Activated CD4-positive, alpha-beta memory T cell treated with anti-CD3 and anti-CD28 coated beads for 36 hours (primary cell): ENCODE data around the gene CLCN1. TPM values are rescaled to one million over a fixed set of nuclear protein-coding genes. Genes with fewer than 3 reads are reported as not detected.
A peak's percentile ranks its signal among the peaks of the same experiment; 100 is the strongest.
"Not testable (repeated sequence)": the region's sequence is repeated elsewhere in the genome, so short reads cannot be mapped to it uniquely, and the experiment has no call there.

Experiments used
- CTCF ChIA-PET: fragments of 350-600 bp; sonication (Branson Sonifier 250); formaldehyde crosslinking; loops from one replicate; lab custom pipeline; 2021; ENCODE audit warnings: antibody characterized with exemption, inconsistent platforms; lab: Charles Lee
- POLR2A ChIA-PET: fragments of 350-600 bp; sonication (Branson Sonifier 250); formaldehyde crosslinking; loops from one replicate; lab custom pipeline; 2021; ENCODE audit warnings: antibody characterized with exemption; lab: Charles Lee
- DNase-seq: peaks from one replicate; pipeline ENCODE4 v3.0.0-alpha.2; 2020
- H3K27ac Mint-ChIP-seq: one replicate; pipeline ENCODE4 v1.8.0; 2021; ENCODE audit warnings: mixed read lengths
- H3K27me3 Mint-ChIP-seq: one replicate; pipeline ENCODE4 v1.8.0; 2021; ENCODE audit warnings: mixed read lengths
- H3K36me3 Mint-ChIP-seq: one replicate; pipeline ENCODE4 v1.8.0; 2021; ENCODE audit warnings: mixed read lengths
- H3K4me1 Mint-ChIP-seq: one replicate; pipeline ENCODE4 v1.8.0; 2021; ENCODE audit warnings: low read depth, mixed read lengths
- H3K4me3 Mint-ChIP-seq: one replicate; pipeline ENCODE4 v1.8.0; 2021; ENCODE audit warnings: mild to moderate bottlenecking, mixed read lengths
- H3K9me3 Mint-ChIP-seq: one replicate; pipeline ENCODE4 v1.8.0; 2021; ENCODE audit warnings: mixed read lengths
- intact Hi-C: fragments of 100-400 bp; cut with micrococcal nuclease; formaldehyde crosslinking; loops from one replicate; pipeline ENCODE4 v1.15.1; 2023
- total RNA-seq, 2 experiments: library from RNA; stranded (reverse); gene quantifications; one replicate each; pipeline ENCODE4 v1.2.3, GENCODE V29; 2021

Gene CLCN1
- total RNA-seq, 2 experiments from 2014 or later = 0.17 TPM; not detected in 1

DNA sequence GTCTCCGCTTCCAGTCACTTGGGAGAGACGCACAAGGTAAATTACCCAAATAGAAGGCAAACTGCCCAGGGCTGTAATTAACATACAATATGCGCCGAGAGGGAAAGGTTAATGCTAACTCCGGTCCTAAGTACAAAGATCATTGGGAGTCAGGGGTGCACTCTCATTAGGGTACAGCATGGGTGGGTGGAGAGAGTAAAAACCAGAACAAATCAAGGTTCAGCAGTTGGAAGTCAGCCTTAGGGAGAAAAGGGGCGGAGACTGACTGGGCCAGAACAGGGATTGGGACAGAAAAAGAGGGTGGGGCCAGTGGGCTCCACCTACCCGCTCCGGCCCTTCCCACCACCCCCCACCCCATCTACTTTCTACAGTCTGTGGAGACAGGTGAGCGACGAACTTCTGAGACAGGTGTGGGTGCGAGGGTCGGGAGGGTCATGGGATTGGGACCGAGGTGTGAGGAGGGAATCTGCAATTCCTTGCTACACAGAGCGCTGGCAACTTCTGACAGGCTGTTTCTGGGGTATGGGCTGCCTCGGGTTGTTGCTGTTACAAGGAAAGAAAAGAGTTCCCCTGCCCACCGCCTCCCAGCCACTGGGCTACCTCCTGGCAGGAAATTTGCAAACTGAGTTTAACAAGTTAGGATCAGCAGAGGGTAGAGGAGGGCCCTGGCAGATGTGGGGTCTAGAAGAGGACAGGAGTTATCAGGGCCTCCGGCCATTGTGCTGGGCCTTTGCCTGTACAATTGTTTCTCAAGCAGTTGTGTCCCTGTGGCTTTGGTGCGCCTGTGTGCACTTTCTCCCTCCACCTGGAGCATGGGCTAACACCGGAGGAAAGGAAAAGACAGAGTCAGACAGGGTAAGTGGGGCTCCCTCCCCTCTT is 31.1 kb upstream of the CLCN1 start, which contains the start of gene TMEM139:
Gene TMEM139, plus strand, starts transcription at position 368 of the 879 bp plus-strand sequence. CDS start 1,000 bp downstream, outside the sequence.
- peaks cover 41% of the 10 kb centered on the region for H3K4me1 Mint-ChIP-seq
- H3K27me3 Mint-ChIP-seq = no peaks in the 10 kb centered on the region
- CTCF ChIA-PET = interaction anchor here (0.7 to 1.0 kb wide), 2 partner anchors 22 to 132 kb away, joined by 3 read pairs; no protein-coding TSS in a partner anchor

DNA sequence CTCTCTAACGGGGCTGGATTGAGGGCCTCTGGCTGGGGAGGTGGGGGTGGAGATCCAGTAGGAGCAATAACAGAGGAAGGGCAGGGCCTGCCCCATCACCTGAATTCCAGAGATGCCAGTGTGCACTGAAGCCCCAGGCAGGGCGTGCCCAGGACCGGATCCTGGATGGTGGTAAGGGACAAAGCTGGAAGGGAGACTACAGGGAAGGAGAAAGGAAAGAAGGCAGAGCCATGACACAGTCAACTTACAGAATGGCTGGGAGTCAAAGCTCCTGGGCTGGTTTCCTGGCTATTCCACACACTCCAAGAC is 30.5 kb upstream of the CLCN1 start:
- Mint-ChIP-seq H3K9me3 (no peaks in the 10 kb centered on the region), H3K27ac (no peak overlapping the region), H3K27me3 (no peaks in the 10 kb centered on the region), H3K4me3 (no peak overlapping the region), H3K4me1 (peaks cover 38% of the 10 kb centered on the region), H3K36me3 (peaks cover 15% of the 10 kb centered on the region)
- no peak for DNase-seq
- intact Hi-C loops = no loop called here
- ChIA-PET CTCF (interaction anchor here (0.7 kb wide), 1 partner anchor 23 kb away, joined by 3 read pairs; no protein-coding TSS in a partner anchor), POLR2A (no interaction called here)

More for the DNA sequence above, 31.1 kb upstream of the CLCN1 start, which contains the start of gene TMEM139:
- H3K27ac Mint-ChIP-seq = peak within 1 kb of the TSS; percentile 7
- no peaks in the 10 kb centered on the region for H3K9me3 Mint-ChIP-seq
- peaks cover 9% of the 10 kb centered on the region for H3K36me3 Mint-ChIP-seq
- POLR2A ChIA-PET = no interaction called here
- intact Hi-C loops = no loop called here
- H3K4me3 Mint-ChIP-seq = no peak within 1 kb of the TSS
- DNase-seq = no peak

DNA sequence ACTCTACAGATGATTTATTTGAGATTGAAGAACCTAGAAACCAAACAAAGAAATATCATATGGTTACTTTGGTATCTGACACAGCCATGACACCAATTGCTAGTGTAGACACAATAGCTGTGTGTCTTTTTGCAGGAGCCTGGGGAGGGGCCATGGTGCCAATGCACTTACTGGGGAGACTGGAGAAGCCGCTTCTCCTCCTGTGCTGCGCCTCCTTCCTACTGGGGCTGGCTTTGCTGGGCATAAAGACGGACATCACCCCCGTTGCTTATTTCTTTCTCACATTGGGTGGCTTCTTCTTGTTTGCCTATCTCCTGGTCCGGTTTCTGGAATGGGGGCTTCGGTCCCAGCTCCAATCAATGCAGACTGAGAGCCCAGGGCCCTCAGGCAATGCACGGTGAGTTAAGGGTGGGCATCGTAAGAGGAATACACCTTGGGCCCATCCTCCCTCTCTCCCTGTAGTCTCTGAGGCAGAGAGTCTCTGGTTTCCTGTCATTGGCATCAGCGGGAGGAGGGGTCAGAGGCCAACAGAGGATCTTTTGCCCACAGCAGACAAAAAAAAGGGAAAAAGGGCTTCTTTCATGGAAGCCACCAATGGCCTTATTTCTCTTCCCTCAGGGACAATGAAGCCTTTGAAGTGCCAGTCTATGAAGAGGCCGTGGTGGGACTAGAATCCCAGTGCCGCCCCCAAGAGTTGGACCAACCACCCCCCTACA is 29.9 kb upstream of the CLCN1 start:
- POLR2A ChIA-PET = no interaction called here

DNA sequence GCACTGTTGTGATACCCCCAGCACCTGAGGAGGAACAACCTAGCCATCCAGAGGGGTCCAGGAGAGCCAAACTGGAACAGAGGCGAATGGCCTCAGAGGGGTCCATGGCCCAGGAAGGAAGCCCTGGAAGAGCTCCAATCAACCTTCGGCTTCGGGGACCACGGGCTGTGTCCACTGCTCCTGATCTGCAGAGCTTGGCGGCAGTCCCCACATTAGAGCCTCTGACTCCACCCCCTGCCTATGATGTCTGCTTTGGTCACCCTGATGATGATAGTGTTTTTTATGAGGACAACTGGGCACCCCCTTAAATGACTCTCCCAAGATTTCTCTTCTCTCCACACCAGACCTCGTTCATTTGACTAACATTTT is 29.4 kb upstream of the CLCN1 start:
- Mint-ChIP-seq H3K27ac (peak overlapping the region; percentile 47), H3K4me3 (no peak overlapping the region), H3K27me3 (no peaks in the 10 kb centered on the region), H3K36me3 (peaks cover 26% of the 10 kb centered on the region), H3K4me1 (peaks cover 40% of the 10 kb centered on the region), H3K9me3 (no peaks in the 10 kb centered on the region)
- intact Hi-C loops = no loop called here
- POLR2A ChIA-PET = interaction anchor here (2.1 kb wide), 1 partner anchor 23 kb away, joined by 10 read pairs; no protein-coding TSS in a partner anchor
- no peak for DNase-seq
- CTCF ChIA-PET = interaction anchor here (0.8 to 2.1 kb wide), 3 partner anchors 46 to 93 kb away, joined by 3 to 13 read pairs (median 7); no protein-coding TSS in a partner anchor

More for the DNA sequence above, 29.9 kb upstream of the CLCN1 start:
- no peak for DNase-seq
- H3K4me1 Mint-ChIP-seq = peaks cover 38% of the 10 kb centered on the region
- H3K4me3 Mint-ChIP-seq = no peak overlapping the region
- H3K27ac Mint-ChIP-seq = no peak overlapping the region
- CTCF ChIA-PET = interaction anchor here (0.7 to 0.8 kb wide), 2 partner anchors 23 to 46 kb away, joined by 3 read pairs; no protein-coding TSS in a partner anchor
- H3K27me3 Mint-ChIP-seq = no peaks in the 10 kb centered on the region
- no peaks in the 10 kb centered on the region for H3K9me3 Mint-ChIP-seq
- peaks cover 21% of the 10 kb centered on the region for H3K36me3 Mint-ChIP-seq
- intact Hi-C loops = no loop called here

DNA sequence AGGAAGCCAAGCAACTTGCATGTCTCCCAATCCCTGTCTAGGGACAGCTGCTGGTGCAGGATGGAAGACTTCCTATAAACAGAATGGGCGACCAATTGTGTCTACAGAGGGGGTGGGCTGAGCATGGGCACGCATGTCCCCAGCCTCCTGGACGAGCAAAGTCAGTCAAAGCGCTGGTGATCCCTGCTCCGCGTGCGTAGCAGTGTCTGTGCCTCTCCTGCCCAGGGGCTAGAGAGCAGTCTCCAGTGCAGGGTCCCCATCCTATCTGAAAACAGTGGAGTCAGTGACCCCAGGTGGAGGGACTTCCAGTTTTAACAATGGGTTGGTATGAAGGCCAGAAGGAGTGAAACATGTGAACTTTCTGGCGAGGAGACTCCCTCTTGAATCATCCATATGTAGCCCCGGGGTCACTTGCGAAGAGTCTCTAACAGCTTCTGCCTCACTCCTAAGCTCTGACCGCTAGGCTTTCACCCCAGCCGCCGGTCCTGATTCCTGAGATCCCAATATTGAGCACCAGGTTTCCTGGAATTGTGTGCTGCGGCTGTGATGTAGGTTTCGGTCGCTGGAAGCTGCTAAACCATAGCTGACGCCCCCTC is 28.5 kb upstream of the CLCN1 start:
- peaks cover 33% of the 10 kb centered on the region for H3K36me3 Mint-ChIP-seq
- peak overlapping the region; percentile 93 for H3K4me3 Mint-ChIP-seq
- no peaks in the 10 kb centered on the region for H3K9me3 Mint-ChIP-seq
- DNase-seq = no peak
- H3K27ac Mint-ChIP-seq = peak overlapping the region; percentile 97
- ChIA-PET CTCF (interaction anchor here (0.9 to 2.1 kb wide), 12 partner anchors 8 to 92 kb away, joined by 3 to 13 read pairs (median 4); partner anchors contain the start of gene GSTK1), POLR2A (interaction anchor here (0.5 to 2.1 kb wide), 16 partner anchors 8 to 479 kb away, joined by 3 to 14 read pairs (median 4); partner anchors contain the start of genes CLCN1 and GSTK1)
- intact Hi-C loops = no loop called here
- H3K27me3 Mint-ChIP-seq = no peaks in the 10 kb centered on the region
- H3K4me1 Mint-ChIP-seq = peaks cover 45% of the 10 kb centered on the region

DNA sequence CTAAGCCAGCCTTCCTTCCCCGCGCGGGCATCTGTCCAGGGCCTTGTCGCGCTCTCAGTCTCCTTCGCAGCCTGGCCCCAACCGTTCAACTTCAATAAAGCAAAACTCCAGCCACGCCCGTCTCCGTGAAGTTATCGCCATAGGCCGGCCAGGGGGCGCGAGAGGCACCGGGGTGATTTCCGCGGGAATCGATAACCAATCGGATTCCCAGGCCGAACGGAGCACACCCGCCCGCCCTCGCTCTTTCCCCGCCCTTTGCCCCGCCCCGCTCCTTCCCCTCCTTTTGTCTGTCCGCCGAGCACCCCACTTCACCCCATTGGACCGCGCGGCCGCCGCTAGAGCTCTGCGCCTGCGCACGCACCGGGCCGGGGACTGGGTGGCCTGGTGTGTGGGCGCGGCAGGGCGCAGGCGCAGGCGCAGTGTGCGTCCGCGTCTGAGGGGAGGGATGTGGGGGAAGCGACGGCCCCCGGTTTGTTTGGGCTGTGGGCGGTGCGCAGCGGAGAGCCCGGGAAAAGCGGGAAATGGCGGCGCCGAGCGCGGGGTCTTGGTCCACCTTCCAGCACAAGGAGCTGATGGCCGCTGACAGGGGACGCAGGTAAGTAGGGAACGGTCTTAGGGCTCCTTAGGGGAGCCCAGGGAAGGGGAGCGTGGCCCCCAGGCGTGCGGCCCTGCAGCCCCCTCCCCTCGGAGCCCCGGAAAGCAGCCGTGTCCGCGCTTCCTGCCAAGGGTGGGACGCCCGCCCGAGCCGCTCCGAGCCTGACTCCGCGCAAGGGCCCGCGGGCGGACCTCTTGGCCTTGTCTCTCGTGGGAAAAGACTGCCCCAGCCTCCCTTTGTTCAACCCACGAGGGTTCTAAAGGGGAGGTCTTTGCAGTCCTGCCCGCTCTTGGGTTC is 27.7 kb upstream of the CLCN1 start, which contains the start of gene CASP2:
Gene CASP2, plus strand, starts transcription at position 417 of the 892 bp plus-strand sequence. Its CDS starts 105 bp downstream, at position 522.
- ChIA-PET POLR2A (interaction anchor here (0.5 to 2.1 kb wide), 17 partner anchors 8 to 480 kb away, joined by 3 to 14 read pairs (median 4); partner anchors contain the start of genes CLCN1 and GSTK1), CTCF (interaction anchor here (0.9 to 2.1 kb wide), 12 partner anchors 9 to 91 kb away, joined by 3 to 13 read pairs (median 4); partner anchors contain the start of gene GSTK1)
- peak within 1 kb of the TSS; percentile 93 for H3K4me3 Mint-ChIP-seq
- no peaks in the 10 kb centered on the region for H3K27me3 Mint-ChIP-seq
- no peaks in the 10 kb centered on the region for H3K9me3 Mint-ChIP-seq
- DNase-seq = peak; percentile 99
- peaks cover 36% of the 10 kb centered on the region for H3K36me3 Mint-ChIP-seq
- H3K27ac Mint-ChIP-seq = peak within 1 kb of the TSS; percentile 97
- intact Hi-C loops = loop anchor here (1.0 kb wide), 4 partner anchors 9 to 479 kb away; partner anchors contain the start of genes GSTK1 and ZYX
- peaks cover 44% of the 10 kb centered on the region for H3K4me1 Mint-ChIP-seq

DNA sequence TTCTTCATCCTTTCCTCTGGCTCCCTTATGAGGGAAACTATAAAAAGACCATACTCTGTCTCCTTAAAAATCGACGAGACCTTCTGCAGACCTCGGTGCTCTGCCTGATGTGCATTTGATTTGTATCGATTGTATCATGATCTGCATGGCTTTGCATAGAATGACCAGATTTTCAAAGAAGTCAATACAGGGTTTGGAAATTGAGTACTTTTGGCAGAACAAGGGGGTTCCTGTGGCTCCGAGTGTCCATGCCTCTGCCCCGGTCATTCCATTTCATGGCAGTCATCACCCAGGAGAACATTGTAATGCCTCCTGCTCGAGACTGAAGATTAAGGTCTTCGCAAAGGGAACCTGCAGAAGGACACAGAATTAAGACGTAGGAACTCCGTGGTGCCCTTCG is 27.1 kb upstream of the CLCN1 start:
- ChIA-PET CTCF (interaction anchor here (0.7 to 4.3 kb wide), 6 partner anchors 9 to 48 kb away, joined by 3 to 53 read pairs (median 5); no protein-coding TSS in a partner anchor), POLR2A (interaction anchor here (1.0 to 2.1 kb wide), 6 partner anchors 9 to 49 kb away, joined by 6 to 14 read pairs (median 8); partner anchors contain the start of gene GSTK1)
- peak overlapping the region; percentile 97 for H3K27ac Mint-ChIP-seq
- peaks cover 41% of the 10 kb centered on the region for H3K4me1 Mint-ChIP-seq
- intact Hi-C loops = loop anchor here (1.0 kb wide), 6 partner anchors 10 to 480 kb away; partner anchors contain the start of genes GSTK1 and ZYX
- peak overlapping the region; percentile 93 for H3K4me3 Mint-ChIP-seq
- H3K9me3 Mint-ChIP-seq = no peaks in the 10 kb centered on the region
- DNase-seq = no peak
- H3K36me3 Mint-ChIP-seq = peaks cover 43% of the 10 kb centered on the region
- no peaks in the 10 kb centered on the region for H3K27me3 Mint-ChIP-seq

DNA sequence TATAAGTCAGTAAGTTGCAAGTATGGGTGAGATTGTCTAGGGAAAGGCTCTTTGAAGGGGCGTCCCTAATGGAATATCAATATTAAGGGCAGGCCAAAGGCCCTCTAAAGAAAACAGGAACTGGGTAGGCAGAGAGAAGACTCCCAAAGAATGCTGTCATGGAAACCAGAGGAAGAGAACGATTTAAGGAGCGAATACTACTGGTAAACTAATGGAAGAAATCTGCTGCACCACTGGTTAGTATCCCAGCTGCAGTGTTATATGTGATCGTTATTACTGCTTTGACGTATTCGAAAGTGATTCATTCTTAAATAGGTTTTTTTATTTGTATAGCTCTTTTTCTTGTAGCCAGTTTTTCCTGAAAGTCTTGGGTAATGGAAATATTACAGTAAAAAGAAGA is 26.5 kb upstream of the CLCN1 start:
- intact Hi-C loops = loop anchor here (1.0 kb wide), 2 partner anchors 44 to 49 kb away; no protein-coding TSS in a partner anchor
- POLR2A ChIA-PET = interaction anchor here (0.6 to 1.8 kb wide), 8 partner anchors 9 to 705 kb away, joined by 3 to 9 read pairs (median 6); partner anchors contain the start of gene GSTK1

DNA sequence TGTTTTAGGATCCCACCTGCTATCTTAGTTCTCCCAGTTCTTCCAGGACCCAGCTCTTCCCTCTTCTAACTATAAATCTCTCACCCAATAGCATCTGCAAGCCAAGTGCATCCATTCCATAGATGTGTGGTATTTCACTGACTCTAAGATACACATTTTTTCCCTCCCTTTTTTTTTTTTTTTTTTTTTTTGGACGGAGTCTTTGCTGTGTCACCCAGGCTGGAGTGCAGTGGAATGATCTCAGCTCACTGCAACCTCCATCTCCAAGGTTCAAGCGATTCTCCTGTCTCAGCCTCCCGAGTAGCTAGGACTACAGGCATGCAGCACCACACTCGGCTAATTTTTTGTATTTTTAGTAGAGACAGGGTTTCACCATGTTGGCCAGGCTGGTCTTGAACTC is 26.0 kb upstream of the CLCN1 start:
- ChIA-PET POLR2A (interaction anchor here (0.9 to 1.8 kb wide), 7 partner anchors 9 to 49 kb away, joined by 3 to 9 read pairs (median 7); partner anchors contain the start of gene GSTK1), CTCF (interaction anchor here (0.7 to 4.3 kb wide), 10 partner anchors 10 to 774 kb away, joined by 3 to 53 read pairs (median 5); partner anchors contain the start of gene GSTK1)
- intact Hi-C loops = loop anchor here (1.0 kb wide), 2 partner anchors 45 to 50 kb away; no protein-coding TSS in a partner anchor
- not testable (repeated sequence) for DNase-seq, H3K9me3 Mint-ChIP-seq, H3K27me3 Mint-ChIP-seq
- peak overlapping the region; percentile 93 for H3K4me3 Mint-ChIP-seq
- peak overlapping the region; percentile 97 for H3K27ac Mint-ChIP-seq
- peaks cover 53% of the 10 kb centered on the region for H3K36me3 Mint-ChIP-seq
- peaks cover 44% of the 10 kb centered on the region for H3K4me1 Mint-ChIP-seq

More for the DNA sequence above, 26.5 kb upstream of the CLCN1 start:
- no peaks in the 10 kb centered on the region for H3K27me3 Mint-ChIP-seq
- H3K36me3 Mint-ChIP-seq = peaks cover 48% of the 10 kb centered on the region
- H3K4me3 Mint-ChIP-seq = peak overlapping the region; percentile 93
- no peak for DNase-seq
- peaks cover 41% of the 10 kb centered on the region for H3K4me1 Mint-ChIP-seq
- CTCF ChIA-PET = interaction anchor here (0.7 to 4.3 kb wide), 10 partner anchors 10 to 774 kb away, joined by 3 to 53 read pairs (median 5); partner anchors contain the start of gene GSTK1
- H3K9me3 Mint-ChIP-seq = no peaks in the 10 kb centered on the region
- H3K27ac Mint-ChIP-seq = peak overlapping the region; percentile 97

DNA sequence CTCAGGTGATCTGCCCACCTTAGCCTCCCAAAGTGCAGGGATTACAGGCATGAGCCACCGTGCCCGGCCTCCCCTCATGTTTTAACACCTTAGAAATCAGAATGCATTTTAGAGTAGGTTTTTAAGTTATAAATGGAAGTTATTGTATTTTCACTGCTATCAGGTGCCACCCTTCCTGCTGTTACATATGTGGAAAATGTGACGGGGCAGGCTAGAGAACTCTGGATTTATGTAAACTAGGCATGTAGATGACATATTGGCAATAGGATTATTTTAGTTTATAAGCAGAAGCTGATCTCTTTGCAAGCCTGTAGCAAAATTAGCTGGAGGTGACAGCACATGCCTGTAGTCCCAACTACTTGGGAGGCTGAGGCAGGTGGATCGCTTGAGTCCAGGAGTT is 25.6 kb upstream of the CLCN1 start:
- peaks cover 48% of the 10 kb centered on the region for H3K4me1 Mint-ChIP-seq
- H3K27ac Mint-ChIP-seq = peak overlapping the region; percentile 97
- ChIA-PET CTCF (interaction anchor here (0.9 to 4.3 kb wide), 7 partner anchors 9 to 90 kb away, joined by 3 to 53 read pairs (median 7); no protein-coding TSS in a partner anchor), POLR2A (interaction anchor here (0.9 to 1.8 kb wide), 5 partner anchors 9 to 50 kb away, joined by 3 to 9 read pairs (median 5); partner anchors contain the start of gene GSTK1)
- peak overlapping the region; percentile 93 for H3K4me3 Mint-ChIP-seq
- DNase-seq = no peak
- H3K9me3 Mint-ChIP-seq = no peaks in the 10 kb centered on the region
- no peaks in the 10 kb centered on the region for H3K27me3 Mint-ChIP-seq
- peaks cover 57% of the 10 kb centered on the region for H3K36me3 Mint-ChIP-seq
- intact Hi-C loops = no loop called here
